Erythroblast (primary cell): ENCODE data around the gene NSUN2.

Source experiments
- DNase-seq, 2 experiments: peaks; one replicate each; lab custom pipeline; 2025; lab: John Stamatoyannopoulos, UW
- GATA1 ChIP-seq: IDR thresholded peaks from 2 replicates; pipeline ENCODE4 v1.6.1; 2011; ENCODE audit warnings: low read depth, mild to moderate bottlenecking, control low read depth, low read length, moderate library complexity
- POLR2A ChIP-seq: IDR thresholded peaks from 2 replicates; pipeline ENCODE4 v1.6.1; 2011; ENCODE audit warnings: mild to moderate bottlenecking, low read length

Gene NSUN2

DNA sequence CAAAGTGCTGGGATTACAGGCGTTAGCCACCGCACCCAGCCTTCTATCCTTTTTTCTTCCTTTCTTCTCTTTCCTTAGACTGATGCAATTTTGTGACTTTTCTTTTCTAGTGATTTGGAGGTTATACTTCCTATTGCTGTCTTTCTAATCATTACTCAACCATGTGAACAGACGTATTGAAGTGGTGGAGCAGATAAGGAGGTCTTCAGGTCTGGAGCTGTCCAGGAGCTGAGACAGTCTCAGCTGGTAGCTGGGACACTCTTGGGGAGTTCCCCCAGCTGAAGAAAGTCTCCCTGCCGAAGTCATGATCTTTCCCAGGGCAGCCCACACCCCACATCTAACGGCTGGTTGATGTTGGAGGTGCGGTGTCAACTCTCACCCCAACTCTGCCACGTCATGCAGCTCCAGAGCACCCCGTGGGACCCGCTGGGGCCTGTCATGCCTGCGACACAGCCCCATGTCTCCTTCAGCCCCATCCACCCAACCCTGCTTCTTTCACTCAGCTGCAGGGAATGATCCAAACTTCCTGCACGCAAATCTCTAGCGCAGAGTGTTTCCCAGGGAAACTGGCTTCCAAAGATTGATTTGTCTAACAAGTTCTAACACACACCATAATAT is 41.1 kb downstream of the NSUN2 start:
- DNase-seq, result peak in 1 of 2 experiments; percentile 14

DNA sequence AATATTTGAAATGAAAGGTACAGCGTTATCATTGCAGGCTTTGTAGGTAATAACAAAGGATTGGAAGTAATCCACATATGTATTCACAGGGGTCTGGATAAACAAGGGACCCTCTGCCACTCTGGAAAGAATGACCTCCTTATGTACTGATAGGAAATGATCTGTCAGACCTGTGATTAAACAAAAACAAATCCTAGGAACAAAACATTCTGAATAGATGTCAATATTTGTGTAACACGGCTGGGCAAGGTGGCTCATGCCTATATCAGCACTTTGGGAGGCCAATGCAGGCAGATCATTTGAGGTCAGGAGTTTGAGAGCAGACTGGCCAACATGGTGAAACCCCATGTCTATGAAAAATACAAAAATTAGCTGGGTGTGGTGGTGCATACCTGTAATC is 42.3 kb downstream of the NSUN2 start:
- TF ChIP-seq POLR2A, result no peak
- TF ChIP-seq GATA1, result no peak
- no peak for DNase-seq

More for the DNA sequence above, 41.1 kb downstream of the NSUN2 start:
- TF ChIP-seq GATA1, result no peak
- no peak for TF ChIP-seq POLR2A

DNA sequence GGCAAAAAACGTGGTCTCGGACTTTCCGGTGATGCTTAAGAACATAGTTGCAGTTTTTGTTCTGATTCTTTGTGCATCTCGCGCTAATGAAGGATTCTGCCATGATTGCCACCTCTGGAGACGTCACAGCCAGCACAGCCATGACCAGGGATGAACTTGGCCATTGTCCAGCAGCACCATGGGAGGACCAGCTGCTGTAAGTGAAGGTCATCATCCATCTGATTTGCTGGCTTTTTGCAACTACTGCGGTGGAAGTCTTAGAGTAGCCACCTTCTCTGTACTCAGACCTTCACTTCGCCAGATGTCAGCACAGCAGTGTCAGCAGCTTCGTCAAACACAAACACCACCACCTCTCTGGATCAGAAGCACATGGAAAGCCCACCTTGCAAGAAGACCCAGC is 45.7 kb downstream of the NSUN2 start:
- no peak for DNase-seq
- TF ChIP-seq GATA1 (no peak), POLR2A (no peak)

DNA sequence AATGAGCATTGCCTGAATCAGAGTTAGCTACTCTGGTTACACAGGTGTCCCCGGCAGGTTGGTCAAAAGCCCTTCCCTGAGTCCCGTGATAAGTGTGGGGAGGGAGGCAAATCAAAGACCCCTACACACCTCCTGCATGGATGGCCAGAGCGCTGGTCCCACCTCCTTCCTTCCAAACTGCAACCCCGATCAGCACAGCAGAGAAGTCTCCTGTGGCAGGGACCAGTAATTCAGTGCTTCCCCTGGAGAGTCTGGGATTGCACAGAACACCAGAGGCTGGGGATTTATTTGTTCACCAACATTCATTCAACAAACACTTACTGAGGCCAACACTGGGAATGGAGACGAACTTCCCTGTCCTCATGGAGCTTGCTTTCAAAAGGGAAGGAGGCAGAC is 46.2 kb downstream of the NSUN2 start:
- no peak for TF ChIP-seq GATA1
- no peak for TF ChIP-seq POLR2A
- no peak for DNase-seq

DNA sequence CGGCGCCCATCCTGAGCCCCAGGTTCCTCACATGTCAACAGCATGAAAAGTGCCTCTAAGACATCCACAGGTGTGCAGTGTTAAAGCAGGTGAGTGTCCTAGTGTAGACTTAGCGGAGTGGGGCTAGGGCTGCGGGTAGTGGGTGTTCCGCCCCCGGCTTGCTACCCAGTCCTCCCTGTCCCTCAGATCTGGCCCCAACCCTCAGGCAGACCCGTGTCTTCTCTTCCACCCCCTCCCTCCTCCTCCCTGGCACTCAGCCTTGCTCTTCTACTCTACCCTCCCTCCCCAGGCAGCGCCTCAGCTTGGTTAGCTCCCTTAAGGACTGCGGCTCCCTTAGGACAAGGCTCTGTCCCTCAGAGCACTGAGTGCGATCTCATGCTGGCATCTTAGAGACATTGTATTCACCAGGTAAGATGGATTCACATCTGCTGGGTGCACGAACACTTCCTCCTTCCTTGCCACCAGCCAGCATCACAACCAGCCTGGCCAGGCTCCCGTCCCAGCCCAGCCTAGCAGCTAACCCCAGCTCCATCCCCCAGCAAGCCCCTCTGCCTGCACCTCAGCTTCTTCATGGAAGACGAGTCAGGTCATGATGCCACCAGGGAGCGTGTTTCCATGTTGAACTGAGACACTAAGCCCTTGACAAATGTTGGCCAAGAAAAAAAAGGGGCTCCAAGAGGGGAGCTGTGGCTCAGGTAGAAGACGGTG is 46.8 kb downstream of the NSUN2 start:
- no peak for DNase-seq
- no peak for TF ChIP-seq POLR2A
- TF ChIP-seq GATA1, result no peak

DNA sequence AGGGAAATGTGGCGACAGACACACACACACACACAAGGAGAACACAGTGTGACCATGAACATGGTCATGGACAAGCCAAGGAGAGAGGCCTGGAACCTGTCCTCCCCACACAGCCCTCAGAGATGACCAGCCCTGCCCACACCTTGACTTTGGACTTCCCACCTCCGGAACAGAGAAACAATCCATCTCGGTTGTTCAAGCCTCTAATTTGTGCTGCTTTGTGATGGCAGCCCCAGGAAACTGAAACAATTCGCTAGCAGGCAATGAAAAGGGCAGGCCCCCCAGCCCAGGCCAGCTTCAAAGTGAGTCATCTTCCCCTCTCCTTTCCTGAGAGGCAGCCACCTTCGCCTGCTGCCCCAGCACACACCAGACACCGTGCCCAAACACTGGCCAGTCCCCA is 47.7 kb downstream of the NSUN2 start:
- DNase-seq, result no peak
- TF ChIP-seq POLR2A (no peak), GATA1 (no peak)

DNA sequence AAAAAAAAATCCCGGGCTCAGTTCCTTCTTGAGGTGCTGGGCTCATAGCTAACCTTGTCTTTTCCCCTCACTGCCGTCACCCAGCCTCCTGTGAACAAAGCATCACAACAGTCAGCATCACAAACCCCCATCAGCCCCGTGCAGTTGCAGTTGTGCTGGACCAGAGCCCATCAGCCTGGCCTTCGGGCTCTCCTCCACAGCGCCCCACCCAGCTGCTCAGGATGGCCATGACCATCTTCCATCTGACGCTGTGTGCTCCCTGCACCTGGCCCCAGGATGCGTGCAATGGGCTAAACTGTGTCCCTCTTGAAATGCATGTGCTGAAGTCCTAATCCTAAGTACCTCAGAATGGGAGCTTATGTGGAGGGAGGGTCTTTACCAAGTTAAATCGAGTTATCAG is 48.1 kb downstream of the NSUN2 start:
- no peak for DNase-seq

DNA sequence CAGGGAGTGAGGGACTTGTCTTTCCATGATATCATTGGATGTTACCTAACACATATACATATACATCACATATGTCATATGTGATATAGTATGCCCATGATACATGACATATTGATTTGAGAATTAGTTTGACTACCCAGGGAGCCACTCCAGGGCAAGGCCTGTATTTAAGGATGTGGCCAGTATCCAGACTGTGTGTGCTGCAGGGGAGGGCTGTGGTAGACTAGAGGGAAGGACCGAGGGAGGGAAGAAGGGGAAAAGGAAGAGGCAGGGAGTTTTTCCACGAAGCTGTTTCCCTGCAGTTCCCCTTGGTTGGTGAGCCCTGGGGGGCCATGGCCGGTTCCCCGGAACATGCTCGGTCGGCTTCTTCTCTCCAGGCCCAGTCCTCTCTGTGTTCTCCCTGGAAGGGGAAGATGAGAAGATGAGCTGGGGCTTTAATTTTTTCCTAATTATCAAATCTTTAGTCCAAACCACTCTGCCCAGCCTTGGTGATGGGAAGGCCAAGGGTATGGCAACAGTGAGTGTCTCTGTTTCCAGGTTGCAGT is 48.7 kb downstream of the NSUN2 start:
- TF ChIP-seq POLR2A (no peak), GATA1 (no peak)
- DNase-seq, result no peak

More for the DNA sequence above, 48.1 kb downstream of the NSUN2 start:
- TF ChIP-seq GATA1 (no peak), POLR2A (no peak)

DNA sequence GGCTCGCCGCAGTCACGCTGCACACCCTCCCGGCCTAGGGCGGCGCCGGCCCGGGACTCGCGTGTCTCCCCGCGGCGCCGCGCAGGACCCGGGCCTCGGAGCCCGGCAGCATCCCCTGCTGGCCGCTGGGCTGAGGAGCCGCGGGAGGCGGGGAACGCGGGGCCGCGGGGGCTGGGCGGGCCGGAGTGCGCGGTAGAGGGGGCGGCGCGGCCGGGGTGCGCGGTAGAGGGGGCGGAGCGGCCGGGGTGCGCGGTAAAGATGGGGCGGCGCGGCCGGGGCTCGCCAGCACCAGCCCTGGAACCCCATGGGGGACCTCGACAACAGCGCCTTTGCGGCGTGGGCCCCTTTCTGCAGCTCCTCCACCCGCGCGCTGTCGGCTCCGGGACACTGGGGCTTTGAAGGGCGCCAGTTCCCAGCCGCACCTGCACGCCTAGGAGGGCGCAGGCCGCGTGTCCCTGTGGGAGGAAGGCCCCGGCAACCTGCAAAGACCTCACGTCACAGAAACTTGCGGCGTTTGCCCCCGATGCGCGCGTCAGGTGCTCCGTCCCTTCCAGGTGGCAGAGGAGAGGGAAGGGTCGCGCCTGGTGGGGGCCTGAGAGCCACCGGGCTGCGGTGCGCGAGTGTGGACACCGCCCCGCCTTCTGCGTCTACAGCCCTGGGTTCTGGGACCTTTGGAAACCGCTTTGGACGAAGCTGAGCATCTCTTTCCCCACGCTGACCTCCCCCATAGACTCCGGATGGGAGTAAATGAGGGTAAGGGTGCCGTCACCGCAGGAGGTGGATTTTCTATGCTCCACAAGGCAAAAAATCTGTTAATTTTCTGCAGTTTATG is 49.6 kb downstream of the NSUN2 start:
- no peak for TF ChIP-seq GATA1
- peak; percentile 32 to 42 for DNase-seq

DNA sequence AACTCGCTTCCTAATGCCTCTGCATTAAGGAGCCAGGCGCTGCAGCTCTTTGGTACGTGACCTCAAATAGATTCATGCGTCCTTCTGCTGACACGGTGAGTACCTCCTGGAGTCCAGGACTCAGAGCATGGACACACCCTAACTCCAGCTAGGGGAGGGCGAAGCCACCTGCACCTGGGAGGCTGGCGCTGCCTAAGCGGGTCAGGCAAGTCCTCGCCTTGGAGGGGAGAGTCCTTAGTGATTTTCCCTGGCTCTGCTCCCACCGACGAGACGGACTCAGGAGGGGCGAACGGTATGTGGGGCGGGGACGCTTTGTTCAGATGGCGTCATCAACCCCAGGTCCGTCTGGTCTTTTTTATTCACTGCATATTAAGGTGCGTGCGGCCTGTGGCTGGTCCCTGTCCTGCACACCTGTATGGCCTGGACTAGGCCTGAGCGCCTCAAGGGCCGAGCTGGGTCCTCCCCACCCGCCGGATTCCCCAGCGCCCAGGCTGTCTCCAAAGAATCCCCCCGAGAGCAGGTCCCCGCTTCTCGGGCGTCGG is 50.3 kb downstream of the NSUN2 start:
- TF ChIP-seq POLR2A, result no peak
- no peak for TF ChIP-seq GATA1

DNA sequence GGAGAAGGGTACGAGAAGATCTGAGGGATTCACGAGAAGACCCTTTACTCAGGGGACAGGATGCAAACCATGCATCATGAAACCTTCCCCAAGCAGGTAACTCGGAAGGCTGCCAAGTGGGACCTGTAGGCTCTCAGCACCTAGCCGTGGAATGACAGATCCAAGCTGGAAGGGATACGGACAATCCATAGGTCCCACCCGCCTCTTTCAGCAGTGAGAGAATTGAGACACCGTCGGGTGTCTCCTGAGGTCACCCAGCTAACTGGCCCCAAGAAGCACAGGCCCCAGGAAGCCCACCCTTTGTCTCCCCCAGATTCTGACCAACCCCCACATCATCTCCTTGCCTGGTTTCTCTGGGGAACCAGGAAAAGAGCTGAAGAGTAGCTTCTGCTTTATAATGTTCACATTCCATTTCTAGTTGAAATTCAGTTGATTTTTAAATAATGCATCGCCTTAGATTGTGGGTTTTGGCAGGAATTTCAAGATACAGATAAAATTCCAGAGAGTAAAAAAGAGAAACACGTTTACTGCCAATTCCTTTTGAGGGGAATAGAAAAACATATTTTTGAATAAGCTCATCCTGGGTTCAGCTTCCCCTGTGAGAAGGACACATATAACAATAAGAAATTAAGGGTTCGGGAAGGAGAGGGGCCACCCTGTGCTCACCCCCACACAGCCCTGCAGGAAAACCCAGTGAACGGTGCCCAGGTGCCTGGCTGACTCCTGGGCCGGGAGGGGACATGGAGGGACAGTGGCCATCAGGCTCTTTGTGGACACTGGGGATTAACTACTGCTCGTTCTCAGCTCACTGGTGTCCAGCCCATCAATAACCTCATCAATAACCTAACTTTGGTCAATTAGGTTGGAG is 51.1 kb downstream of the NSUN2 start:
- no peak for DNase-seq
- no peak for TF ChIP-seq GATA1
- TF ChIP-seq POLR2A, result no peak

More for the DNA sequence above, 50.3 kb downstream of the NSUN2 start:
- no peak for DNase-seq

DNA sequence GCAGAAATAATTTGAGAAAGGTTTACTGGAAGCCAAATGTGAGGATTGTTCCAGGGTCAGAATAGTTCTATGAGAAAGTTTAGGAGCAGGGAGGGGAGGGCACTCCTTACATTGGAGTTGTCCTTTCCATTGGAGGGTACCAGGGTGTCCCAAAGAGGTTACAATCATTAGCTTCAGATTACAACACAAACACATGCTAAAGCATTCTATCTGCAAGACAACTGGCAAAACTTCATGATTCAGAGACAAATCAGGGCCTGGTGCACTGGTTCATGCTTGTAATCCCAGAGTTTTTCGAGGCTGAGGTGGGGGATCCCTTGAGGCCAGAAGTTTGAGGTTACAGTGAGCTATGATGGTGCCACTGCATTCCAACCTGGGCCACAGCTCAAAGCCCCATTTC is 51.8 kb downstream of the NSUN2 start:
- no peak for TF ChIP-seq POLR2A
- TF ChIP-seq GATA1, result no peak
- DNase-seq, result no peak

DNA sequence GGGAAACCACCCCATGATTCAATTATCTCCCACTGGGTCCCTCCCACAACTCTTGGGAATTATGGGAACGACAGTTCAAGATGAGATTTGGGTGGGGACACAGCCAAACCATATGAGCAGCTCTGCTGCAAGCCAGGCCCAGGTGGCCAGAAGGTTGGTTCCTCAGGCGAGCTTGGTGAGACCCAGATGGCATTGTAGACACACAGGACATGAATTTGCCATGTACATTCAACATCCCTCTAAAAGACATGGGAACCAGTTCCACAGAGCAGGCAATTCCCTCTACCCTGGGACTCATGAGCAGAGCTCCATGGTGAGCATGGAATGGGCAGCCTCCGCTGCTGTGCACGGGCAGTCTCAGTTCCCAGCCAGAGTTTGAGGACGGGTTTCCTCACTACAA is 53.3 kb downstream of the NSUN2 start:
- TF ChIP-seq POLR2A (no peak), GATA1 (no peak)
- DNase-seq, result no peak
